Measurements from ENCODE around the gene ATF4.

DNA sequence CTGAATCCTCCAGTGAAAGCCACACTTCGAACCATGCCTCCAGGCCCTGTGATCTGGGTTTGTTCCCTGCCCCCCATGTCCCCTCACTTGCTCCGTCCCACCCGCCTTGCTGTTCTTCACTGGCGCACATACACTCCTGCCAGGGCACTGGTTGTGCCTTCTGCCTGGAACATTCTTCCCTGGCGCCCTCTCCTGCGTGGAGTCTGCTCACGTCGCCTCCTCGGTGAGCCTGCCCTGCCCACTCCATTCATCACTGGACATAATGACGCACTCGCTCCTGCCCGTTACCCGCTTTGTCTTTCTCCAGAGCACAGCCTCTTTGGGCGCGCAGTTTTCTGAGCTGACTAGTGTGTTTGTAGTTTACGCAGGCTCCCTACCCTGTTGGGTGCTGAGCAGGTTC is 39.3 kb upstream of the ATF4 start:
- TF ChIP-seq POLR2A (IDR thresholded peaks at IDR 0.05; ENCODE audit: low read depth, low read length), result no peak
- TF ChIP-seq, protein P1, sequence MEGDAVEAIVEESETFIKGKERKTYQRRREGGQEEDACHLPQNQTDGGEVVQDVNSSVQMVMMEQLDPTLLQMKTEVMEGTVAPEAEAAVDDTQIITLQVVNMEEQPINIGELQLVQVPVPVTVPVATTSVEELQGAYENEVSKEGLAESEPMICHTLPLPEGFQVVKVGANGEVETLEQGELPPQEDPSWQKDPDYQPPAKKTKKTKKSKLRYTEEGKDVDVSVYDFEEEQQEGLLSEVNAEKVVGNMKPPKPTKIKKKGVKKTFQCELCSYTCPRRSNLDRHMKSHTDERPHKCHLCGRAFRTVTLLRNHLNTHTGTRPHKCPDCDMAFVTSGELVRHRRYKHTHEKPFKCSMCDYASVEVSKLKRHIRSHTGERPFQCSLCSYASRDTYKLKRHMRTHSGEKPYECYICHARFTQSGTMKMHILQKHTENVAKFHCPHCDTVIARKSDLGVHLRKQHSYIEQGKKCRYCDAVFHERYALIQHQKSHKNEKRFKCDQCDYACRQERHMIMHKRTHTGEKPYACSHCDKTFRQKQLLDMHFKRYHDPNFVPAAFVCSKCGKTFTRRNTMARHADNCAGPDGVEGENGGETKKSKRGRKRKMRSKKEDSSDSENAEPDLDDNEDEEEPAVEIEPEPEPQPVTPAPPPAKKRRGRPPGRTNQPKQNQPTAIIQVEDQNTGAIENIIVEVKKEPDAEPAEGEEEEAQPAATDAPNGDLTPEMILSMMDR (IDR thresholded peaks at IDR 0.05; ENCODE audit: extremely low read depth in 1 of 2, insufficient read depth in 1 of 2, low read depth in 1 of 2, low read length in 2 of 2), result no peak
